ENCODE measurements around the gene FRAS1. TPM values are rescaled to one million over a fixed set of nuclear protein-coding genes. Genes with fewer than 3 reads are reported as not detected.

FRAS1 gene
- total RNA-seq, 1 experiment from 2014 or later, result 82.0 TPM

DNA sequence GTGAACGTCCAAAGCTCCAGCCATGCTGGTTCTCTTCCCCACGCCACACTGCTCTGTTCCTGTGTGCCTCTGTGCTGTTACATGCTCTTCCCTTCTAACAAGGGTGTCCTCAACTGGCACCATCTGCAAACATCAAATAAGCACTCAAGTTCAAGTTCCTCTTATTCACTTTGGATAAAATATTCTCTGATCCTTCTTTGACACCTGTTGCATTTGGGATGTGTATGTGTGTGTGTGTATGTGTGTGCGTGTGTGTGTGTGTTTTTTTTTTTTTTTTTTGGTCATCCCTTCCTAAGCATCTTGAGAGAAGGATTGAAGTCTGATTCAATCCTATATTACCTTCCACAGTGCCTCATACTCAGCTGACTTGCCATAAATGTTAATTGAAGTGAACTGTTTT, 290.4 kb downstream of the FRAS1 start (continued):
- TF ChIP-seq, protein P1, sequence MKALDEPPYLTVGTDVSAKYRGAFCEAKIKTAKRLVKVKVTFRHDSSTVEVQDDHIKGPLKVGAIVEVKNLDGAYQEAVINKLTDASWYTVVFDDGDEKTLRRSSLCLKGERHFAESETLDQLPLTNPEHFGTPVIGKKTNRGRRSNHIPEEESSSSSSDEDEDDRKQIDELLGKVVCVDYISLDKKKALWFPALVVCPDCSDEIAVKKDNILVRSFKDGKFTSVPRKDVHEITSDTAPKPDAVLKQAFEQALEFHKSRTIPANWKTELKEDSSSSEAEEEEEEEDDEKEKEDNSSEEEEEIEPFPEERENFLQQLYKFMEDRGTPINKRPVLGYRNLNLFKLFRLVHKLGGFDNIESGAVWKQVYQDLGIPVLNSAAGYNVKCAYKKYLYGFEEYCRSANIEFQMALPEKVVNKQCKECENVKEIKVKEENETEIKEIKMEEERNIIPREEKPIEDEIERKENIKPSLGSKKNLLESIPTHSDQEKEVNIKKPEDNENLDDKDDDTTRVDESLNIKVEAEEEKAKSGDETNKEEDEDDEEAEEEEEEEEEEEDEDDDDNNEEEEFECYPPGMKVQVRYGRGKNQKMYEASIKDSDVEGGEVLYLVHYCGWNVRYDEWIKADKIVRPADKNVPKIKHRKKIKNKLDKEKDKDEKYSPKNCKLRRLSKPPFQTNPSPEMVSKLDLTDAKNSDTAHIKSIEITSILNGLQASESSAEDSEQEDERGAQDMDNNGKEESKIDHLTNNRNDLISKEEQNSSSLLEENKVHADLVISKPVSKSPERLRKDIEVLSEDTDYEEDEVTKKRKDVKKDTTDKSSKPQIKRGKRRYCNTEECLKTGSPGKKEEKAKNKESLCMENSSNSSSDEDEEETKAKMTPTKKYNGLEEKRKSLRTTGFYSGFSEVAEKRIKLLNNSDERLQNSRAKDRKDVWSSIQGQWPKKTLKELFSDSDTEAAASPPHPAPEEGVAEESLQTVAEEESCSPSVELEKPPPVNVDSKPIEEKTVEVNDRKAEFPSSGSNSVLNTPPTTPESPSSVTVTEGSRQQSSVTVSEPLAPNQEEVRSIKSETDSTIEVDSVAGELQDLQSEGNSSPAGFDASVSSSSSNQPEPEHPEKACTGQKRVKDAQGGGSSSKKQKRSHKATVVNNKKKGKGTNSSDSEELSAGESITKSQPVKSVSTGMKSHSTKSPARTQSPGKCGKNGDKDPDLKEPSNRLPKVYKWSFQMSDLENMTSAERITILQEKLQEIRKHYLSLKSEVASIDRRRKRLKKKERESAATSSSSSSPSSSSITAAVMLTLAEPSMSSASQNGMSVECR (CRISPR knock-in tag; IDR thresholded peaks at IDR 0.05; ENCODE audit: borderline replicate concordance), result no peak
- TF ChIP-seq ZNF396 (CRISPR knock-in tag; IDR thresholded peaks at IDR 0.05; ENCODE audit: borderline replicate concordance), result no peak

DNA sequence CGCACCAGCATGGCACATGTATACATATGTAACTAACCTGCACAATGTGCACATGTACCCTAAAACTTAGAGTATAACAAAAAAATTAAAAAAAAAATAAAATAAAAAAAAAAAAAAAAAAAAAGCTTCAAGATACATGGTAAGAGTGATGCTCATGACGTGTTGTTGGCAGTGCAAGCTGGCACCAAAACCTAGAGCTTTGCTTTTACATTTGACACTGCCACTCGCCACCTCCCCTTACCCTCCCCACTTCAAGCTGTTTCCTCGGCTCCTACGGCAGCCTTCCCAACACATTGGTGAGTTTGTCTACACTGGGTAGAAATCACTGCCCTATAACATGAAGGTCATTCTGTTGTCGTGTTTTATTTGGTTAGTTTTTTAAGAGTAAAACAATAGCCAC, 296.8 kb downstream of the FRAS1 start:
- Mint-ChIP-seq H3K4me3 (no peak overlapping the region), H3K4me1 (peaks cover 19% of the 10 kb centered on the region), H3K27me3 (ENCODE audit: low read depth) (no peaks in the 10 kb centered on the region), H3K36me3 (0 out of 2 replicates have a peak, but pooled peaks cover 6% of the 10 kb centered on the region), H3K27ac (0 out of 2 replicates have a peak overlapping the region, but pooled peaks have one; percentile 21), H3K9me3 (peaks cover 4% of the 10 kb centered on the region; the same call in 1 of the 2 replicates)
- CTCF ChIA-PET, result interaction anchor here (0.8 kb wide), 1 partner anchor 340 kb away, joined by 3 read pairs; no protein-coding TSS in a partner anchor
- DNase-seq (ENCODE audit: low spot score) (no peak), ATAC-seq (no peak)
- POLR2A ChIA-PET, result no interaction called here
- no peak for TF ChIP-seq ZNF671 (CRISPR knock-in tag; IDR thresholded peaks at IDR 0.05)
- TF ChIP-seq, protein P2, sequence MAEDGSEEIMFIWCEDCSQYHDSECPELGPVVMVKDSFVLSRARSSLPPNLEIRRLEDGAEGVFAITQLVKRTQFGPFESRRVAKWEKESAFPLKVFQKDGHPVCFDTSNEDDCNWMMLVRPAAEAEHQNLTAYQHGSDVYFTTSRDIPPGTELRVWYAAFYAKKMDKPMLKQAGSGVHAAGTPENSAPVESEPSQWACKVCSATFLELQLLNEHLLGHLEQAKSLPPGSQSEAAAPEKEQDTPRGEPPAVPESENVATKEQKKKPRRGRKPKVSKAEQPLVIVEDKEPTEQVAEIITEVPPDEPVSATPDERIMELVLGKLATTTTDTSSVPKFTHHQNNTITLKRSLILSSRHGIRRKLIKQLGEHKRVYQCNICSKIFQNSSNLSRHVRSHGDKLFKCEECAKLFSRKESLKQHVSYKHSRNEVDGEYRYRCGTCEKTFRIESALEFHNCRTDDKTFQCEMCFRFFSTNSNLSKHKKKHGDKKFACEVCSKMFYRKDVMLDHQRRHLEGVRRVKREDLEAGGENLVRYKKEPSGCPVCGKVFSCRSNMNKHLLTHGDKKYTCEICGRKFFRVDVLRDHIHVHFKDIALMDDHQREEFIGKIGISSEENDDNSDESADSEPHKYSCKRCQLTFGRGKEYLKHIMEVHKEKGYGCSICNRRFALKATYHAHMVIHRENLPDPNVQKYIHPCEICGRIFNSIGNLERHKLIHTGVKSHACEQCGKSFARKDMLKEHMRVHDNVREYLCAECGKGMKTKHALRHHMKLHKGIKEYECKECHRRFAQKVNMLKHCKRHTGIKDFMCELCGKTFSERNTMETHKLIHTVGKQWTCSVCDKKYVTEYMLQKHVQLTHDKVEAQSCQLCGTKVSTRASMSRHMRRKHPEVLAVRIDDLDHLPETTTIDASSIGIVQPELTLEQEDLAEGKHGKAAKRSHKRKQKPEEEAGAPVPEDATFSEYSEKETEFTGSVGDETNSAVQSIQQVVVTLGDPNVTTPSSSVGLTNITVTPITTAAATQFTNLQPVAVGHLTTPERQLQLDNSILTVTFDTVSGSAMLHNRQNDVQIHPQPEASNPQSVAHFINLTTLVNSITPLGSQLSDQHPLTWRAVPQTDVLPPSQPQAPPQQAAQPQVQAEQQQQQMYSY (CRISPR knock-in tag; IDR thresholded peaks at IDR 0.05), result no peak

DNA sequence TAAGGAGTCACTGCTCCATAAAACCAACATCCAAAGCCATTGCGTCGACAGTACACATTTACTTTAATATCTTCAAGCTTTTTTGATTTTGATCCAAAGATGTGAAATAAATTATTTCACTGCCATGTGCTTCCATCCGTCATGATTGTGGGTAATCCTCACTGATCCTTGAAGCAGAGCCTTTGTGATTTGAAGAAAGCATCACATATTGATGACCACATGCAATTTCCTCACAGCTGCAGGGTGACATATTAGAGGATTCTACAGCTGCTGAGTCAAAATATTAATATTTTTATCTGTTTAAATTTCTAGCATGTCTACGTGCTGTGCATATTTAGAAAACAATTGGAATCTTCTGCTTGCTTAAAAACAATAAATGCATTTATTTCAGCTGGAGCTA, 297.7 kb downstream of the FRAS1 start:
- no peaks in the 10 kb centered on the region for H3K27me3 Mint-ChIP-seq (ENCODE audit: low read depth)
- H3K9me3 Mint-ChIP-seq, result peaks cover 4% of the 10 kb centered on the region; the same call in 1 of the 2 replicates
- no peak for DNase-seq (ENCODE audit: low spot score)
- no peak overlapping the region for H3K27ac Mint-ChIP-seq
- ChIA-PET CTCF (no interaction called here), POLR2A (interaction anchor here (0.8 kb wide), 1 partner anchor 10 kb away, joined by 3 read pairs; no protein-coding TSS in a partner anchor)
- H3K4me1 Mint-ChIP-seq, result peaks cover 27% of the 10 kb centered on the region
- 0 out of 2 replicates have a peak, but pooled peaks cover 6% of the 10 kb centered on the region for H3K36me3 Mint-ChIP-seq
- no peak for ATAC-seq
- H3K4me3 Mint-ChIP-seq, result no peak overlapping the region
- no peak for TF ChIP-seq ZBTB21 (CRISPR knock-in tag; IDR thresholded peaks at IDR 0.05; ENCODE audit: borderline replicate concordance)
- no peak for TF ChIP-seq NFE2L1 (CRISPR knock-in tag; IDR thresholded peaks at IDR 0.05)
- TF ChIP-seq, protein P3, sequence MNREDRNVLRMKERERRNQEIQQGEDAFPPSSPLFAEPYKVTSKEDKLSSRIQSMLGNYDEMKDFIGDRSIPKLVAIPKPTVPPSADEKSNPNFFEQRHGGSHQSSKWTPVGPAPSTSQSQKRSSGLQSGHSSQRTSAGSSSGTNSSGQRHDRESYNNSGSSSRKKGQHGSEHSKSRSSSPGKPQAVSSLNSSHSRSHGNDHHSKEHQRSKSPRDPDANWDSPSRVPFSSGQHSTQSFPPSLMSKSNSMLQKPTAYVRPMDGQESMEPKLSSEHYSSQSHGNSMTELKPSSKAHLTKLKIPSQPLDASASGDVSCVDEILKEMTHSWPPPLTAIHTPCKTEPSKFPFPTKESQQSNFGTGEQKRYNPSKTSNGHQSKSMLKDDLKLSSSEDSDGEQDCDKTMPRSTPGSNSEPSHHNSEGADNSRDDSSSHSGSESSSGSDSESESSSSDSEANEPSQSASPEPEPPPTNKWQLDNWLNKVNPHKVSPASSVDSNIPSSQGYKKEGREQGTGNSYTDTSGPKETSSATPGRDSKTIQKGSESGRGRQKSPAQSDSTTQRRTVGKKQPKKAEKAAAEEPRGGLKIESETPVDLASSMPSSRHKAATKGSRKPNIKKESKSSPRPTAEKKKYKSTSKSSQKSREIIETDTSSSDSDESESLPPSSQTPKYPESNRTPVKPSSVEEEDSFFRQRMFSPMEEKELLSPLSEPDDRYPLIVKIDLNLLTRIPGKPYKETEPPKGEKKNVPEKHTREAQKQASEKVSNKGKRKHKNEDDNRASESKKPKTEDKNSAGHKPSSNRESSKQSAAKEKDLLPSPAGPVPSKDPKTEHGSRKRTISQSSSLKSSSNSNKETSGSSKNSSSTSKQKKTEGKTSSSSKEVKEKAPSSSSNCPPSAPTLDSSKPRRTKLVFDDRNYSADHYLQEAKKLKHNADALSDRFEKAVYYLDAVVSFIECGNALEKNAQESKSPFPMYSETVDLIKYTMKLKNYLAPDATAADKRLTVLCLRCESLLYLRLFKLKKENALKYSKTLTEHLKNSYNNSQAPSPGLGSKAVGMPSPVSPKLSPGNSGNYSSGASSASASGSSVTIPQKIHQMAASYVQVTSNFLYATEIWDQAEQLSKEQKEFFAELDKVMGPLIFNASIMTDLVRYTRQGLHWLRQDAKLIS (CRISPR knock-in tag; IDR thresholded peaks at IDR 0.05; ENCODE audit: borderline replicate concordance), result no peak
- TF ChIP-seq ESRRA (CRISPR knock-in tag; IDR thresholded peaks at IDR 0.05; ENCODE audit: borderline replicate concordance), result no peak
- TF ChIP-seq, protein P4, sequence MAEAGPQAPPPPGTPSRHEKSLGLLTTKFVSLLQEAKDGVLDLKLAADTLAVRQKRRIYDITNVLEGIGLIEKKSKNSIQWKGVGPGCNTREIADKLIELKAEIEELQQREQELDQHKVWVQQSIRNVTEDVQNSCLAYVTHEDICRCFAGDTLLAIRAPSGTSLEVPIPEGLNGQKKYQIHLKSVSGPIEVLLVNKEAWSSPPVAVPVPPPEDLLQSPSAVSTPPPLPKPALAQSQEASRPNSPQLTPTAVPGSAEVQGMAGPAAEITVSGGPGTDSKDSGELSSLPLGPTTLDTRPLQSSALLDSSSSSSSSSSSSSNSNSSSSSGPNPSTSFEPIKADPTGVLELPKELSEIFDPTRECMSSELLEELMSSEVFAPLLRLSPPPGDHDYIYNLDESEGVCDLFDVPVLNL (CRISPR knock-in tag; IDR thresholded peaks at IDR 0.05; ENCODE audit: borderline replicate concordance, low read depth), result no peak
- TF ChIP-seq EMX1 (CRISPR knock-in tag; IDR thresholded peaks at IDR 0.05), result no peak
- TF ChIP-seq NR2C2 (CRISPR knock-in tag; IDR thresholded peaks at IDR 0.05), result no peak
- TF ChIP-seq, protein P5, sequence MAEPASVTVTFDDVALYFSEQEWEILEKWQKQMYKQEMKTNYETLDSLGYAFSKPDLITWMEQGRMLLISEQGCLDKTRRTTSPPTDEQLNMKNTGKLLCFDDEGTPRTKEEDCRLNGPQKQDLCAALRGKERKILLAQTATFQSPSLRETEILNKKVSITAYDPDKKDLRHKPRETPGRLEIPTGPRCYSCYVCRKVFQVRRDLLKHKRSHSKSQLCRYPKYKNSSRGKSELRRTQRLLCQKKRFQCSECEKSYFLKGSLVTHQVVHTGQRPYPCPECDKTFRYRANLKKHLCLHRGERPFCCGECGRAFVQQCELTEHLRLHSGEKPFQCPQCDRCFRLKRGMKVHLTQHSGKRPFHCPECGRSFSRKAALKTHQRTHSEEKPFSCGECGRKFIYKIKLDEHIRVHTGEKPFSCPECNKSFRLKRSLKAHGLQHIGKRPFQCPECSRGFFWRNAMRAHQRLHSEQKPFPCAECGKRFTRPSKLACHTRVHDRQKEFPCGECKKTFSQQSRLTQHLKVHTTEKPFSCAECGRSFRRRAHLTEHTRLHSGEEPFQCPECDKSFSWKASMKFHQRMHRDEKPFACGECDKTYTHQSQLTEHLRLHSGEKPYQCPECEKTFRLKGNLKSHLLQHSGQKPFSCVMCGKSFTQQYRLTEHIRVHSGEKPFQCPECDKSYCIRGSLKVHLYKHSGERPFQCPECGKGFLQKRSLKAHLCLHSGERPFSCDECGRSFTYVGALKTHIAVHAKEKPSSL (CRISPR knock-in tag; conservative IDR thresholded peaks at IDR 0.05), result no peak
- no peak for TF ChIP-seq ELF4 (CRISPR knock-in tag; IDR thresholded peaks at IDR 0.05; ENCODE audit: low read depth)

Data from WTC11 (cell line).